Spinal cord (tissue), 10 donors: ENCODE results near the gene NEU3. TPM values are rescaled to one million over a fixed set of nuclear protein-coding genes. Genes with fewer than 3 reads are reported as not detected.
"Not testable (repeated sequence)": the region's sequence is repeated elsewhere in the genome, so short reads cannot be mapped to it uniquely, and the experiment has no call there.

Experiments used
- DNase-seq, 6 donors: peaks; one replicate each; pipeline versions ENCODE4 v3.0.0 to v3.0.0-alpha.2; 2013 to 2015; ENCODE audit warnings: low spot score in 6 of 6, low read depth in 4 of 6
- H3K27ac ChIP-seq: one replicate; pipeline ENCODE4 v1.5.1; 2013; ENCODE audit warnings: low read depth, low read length, control low read depth
- H3K27me3 ChIP-seq: one replicate; pipeline ENCODE4 v1.6.1; 2013; ENCODE audit warnings: low read length; ENCODE audit not compliant: control insufficient read depth, insufficient read depth
- H3K36me3 ChIP-seq: one replicate; pipeline ENCODE4 v1.6.1; 2013; ENCODE audit warnings: low read length; ENCODE audit not compliant: control insufficient read depth, insufficient read depth
- H3K4me1 ChIP-seq: one replicate; pipeline ENCODE4 v1.6.1; 2013; ENCODE audit warnings: low read length; ENCODE audit not compliant: control insufficient read depth, insufficient read depth
- H3K4me3 ChIP-seq: one replicate; pipeline ENCODE4 v1.5.1; 2013; ENCODE audit warnings: low read depth, low read length, control low read depth
- H3K9me3 ChIP-seq: one replicate; pipeline ENCODE4 v1.6.1; 2013; ENCODE audit warnings: low read length; ENCODE audit not compliant: control insufficient read depth, insufficient read depth
- WGBS: methylation state at CpG from one replicate; pipeline ENCODE4 v1.1.5; 2013; ENCODE audit warnings: missing lambda C conversion rate; ENCODE audit not compliant: insufficient coverage; 5-methylcytosine and 5-hydroxymethylcytosine counted together
- polyA plus RNA-seq, 2 donors: library from polyadenylated mRNA; unstranded; fragments of 120-200 nt; gene quantifications; one replicate each; pipeline ENCODE4 v1.2.1, GENCODE V29; 2013; ENCODE audit not compliant: insufficient read length in 2 of 2
- total RNA-seq, 2 donors: library from RNA; depleted of rRNA in 1 of 2; stranded (reverse); fragments of 120-200 nt in 1 of 2; fragments of >200 nt in 1 of 2; gene quantifications; one replicate each; pipeline versions ENCODE4 v1.2.3 to v1.2.4, GENCODE V29; 2013 to 2014
- donor health status: healthy.

The NEU3 gene
- total and polyA plus RNA-seq, 4 donors = 14.5 to 16.3 (median 14.7) TPM

DNA sequence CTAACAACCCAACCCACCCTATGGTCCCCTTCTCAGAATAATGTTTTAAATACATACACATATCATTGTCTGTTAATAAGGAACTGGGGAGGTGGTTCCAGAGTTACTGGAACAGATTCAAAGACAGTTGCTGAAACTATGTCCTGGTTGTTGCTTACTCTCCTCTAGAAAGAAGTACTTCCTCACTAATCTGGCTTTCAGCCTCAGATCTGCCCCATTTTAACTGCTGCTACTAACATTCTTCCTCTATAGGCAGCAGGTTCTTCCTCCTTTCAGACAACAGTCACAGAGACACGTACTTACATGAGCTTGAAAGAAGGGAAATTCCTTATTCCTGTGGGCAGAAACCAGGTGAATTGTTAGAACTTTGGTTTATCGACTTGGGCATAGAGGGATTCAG is 8.1 kb upstream of the NEU3 start:
- H3K4me1 ChIP-seq = no peaks in the 10 kb centered on the region
- H3K4me3 ChIP-seq = no peak overlapping the region
- 100% methylated on average over 1 of the region's 2 CpGs for WGBS
- DNase-seq = no peak
- H3K36me3 ChIP-seq = no peaks in the 10 kb centered on the region
- H3K9me3 ChIP-seq = no peaks in the 10 kb centered on the region
- H3K27ac ChIP-seq = no peak overlapping the region
- no peaks in the 10 kb centered on the region for H3K27me3 ChIP-seq

DNA sequence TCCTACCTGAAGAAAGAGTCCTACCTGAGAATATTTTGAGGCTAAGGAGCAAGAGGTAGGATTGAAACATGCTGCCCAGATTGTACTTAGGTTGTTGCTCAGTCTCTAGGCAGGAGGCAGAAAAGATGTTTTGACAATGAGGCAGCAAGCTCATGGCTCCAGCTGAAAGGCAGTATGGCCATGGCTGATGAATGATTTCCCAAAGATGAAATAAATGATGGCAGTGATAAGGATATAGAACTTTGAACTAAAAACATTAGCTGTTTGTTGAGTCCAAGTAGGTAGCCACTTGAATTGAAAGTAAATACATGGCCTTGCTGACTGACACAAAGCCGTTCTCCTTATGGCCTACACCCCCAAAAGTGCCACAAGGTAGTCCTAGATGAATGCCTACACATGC is 6.8 kb upstream of the NEU3 start:
- WGBS = no CpG with 5 or more reads among the region's 1 CpG
- H3K27me3 ChIP-seq = no peaks in the 10 kb centered on the region
- no peak for DNase-seq
- H3K27ac ChIP-seq = no peak overlapping the region
- H3K4me3 ChIP-seq = no peak overlapping the region
- no peaks in the 10 kb centered on the region for H3K9me3 ChIP-seq
- no peaks in the 10 kb centered on the region for H3K4me1 ChIP-seq
- H3K36me3 ChIP-seq = no peaks in the 10 kb centered on the region

DNA sequence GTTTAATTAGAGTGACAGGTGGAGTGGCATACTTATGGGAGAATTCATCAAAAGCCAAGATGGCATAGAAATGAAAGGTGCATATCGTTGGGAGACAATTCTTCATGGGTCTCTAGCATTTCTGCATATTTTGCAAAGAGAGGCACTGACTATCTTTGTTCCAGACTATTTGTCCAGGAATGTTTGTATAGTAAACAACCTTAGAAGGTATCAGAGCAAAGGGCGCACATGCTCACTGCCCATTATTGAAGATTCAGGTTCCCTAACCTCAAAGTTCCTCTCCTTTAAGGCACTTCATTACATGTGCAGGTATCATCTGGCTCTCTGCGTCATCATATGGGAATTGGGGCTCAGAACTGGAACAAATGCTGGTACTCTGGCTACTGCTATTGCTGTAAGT is 4.7 kb upstream of the NEU3 start:
- H3K9me3 ChIP-seq = no peaks in the 10 kb centered on the region
- H3K4me3 ChIP-seq = no peak overlapping the region
- peaks cover 5% of the 10 kb centered on the region for H3K4me1 ChIP-seq
- WGBS = 75% methylated on average over 2 of the region's 3 CpGs
- H3K27me3 ChIP-seq = no peaks in the 10 kb centered on the region
- H3K36me3 ChIP-seq = no peaks in the 10 kb centered on the region
- DNase-seq = no peak
- no peak overlapping the region for H3K27ac ChIP-seq

GRCh38 chr11:74984730-74985129 is 4.0 kb upstream of the NEU3 start:
- H3K27me3 ChIP-seq = no peaks in the 10 kb centered on the region
- peaks cover 8% of the 10 kb centered on the region for H3K4me1 ChIP-seq
- H3K9me3 ChIP-seq = no peaks in the 10 kb centered on the region
- H3K27ac ChIP-seq = no peak overlapping the region
- no peaks in the 10 kb centered on the region for H3K36me3 ChIP-seq
- H3K4me3 ChIP-seq = no peak overlapping the region
- WGBS = no CpG with 5 or more reads among the region's 2 CpGs
- DNase-seq = no peak

DNA sequence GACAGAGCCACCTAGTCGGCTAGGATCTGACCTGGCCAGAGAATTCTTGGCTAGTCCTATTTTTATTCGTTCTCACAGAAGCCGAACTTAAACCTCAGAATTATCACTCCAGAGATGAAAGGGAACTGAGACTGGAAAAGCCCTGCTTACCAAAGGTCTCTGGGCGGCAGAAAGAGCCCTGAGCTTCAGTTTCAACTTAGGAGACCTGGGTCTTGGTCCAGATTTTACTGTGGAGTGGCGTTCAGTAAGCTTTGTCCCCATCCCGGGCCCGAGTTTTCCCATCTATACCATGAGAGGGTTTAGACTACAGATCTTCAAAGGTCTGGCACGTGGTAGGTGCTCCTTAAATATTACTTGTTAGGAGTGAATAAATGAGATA is 516 bp downstream of the NEU3 start:
- 11% methylated on average over 5 of the region's 8 CpGs for WGBS
- no peaks in the 10 kb centered on the region for H3K36me3 ChIP-seq
- H3K9me3 ChIP-seq = no peaks in the 10 kb centered on the region

DNA sequence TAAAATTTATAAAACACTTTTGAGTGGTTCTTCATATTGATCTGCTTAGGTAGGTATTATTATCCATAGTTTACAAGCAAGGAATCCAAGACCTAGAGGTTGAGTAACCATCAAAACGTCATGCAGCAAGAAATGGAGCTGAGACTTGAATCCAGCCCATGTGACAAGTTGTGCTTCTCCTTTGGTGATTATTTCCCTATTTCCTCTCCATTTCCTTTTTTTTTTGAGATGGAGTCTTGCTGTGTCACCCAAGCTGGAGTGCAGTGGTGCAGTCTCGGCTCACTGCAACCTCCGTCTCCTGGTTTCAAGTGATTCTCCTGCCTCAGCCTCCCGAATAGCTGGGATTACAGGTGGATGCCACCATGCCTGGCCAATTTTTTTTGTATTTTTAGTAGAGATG is 1.4 kb downstream of the NEU3 start:
- H3K4me3 ChIP-seq, H3K9me3 ChIP-seq, DNase-seq, H3K27me3 ChIP-seq, H3K27ac ChIP-seq, H3K36me3 ChIP-seq: not testable (repeated sequence)
- H3K4me1 ChIP-seq = peaks cover 11% of the 10 kb centered on the region
- 94% methylated on average over 4 of the region's 4 CpGs for WGBS

More for the DNA sequence above, 516 bp downstream of the NEU3 start:
- no peaks in the 10 kb centered on the region for H3K27me3 ChIP-seq
- peak in 1 of 6 donors; percentile 20 for DNase-seq
- peak overlapping the region; percentile 68 for H3K27ac ChIP-seq
- peak overlapping the region; percentile 77 for H3K4me3 ChIP-seq
- peaks cover 11% of the 10 kb centered on the region for H3K4me1 ChIP-seq

DNA sequence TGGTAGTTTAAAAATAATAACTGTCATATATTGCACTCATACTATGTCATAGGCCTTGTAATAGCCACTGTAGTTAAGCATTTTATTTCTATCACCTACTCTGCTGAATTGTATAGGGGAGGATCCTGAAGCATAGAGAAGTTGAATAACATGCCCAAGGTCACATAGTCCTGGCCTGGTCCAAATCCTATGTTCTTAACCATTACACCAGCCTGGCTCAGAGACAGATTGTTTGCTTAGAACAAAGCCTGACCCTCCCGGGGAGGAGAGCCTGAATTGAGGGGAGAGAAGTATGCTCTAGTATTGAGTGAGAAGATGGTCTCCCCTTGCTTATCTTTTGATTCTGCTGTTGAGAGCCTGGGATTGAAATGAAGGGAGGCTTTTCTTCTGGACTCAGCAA is 2.2 kb downstream of the NEU3 start:
- H3K9me3 ChIP-seq = no peaks in the 10 kb centered on the region
- H3K36me3 ChIP-seq = peaks cover 2% of the 10 kb centered on the region
- no peak overlapping the region for H3K27ac ChIP-seq
- H3K4me3 ChIP-seq = no peak overlapping the region
- H3K27me3 ChIP-seq = no peaks in the 10 kb centered on the region
- peaks cover 11% of the 10 kb centered on the region for H3K4me1 ChIP-seq
- no peak for DNase-seq
- WGBS = no CpG with 5 or more reads among the region's 1 CpG

GRCh38 chr11:74992852-74993251 is 4.1 kb downstream of the NEU3 start:
- DNase-seq = no peak
- Histone ChIP-seq H3K27ac (no peak overlapping the region), H3K27me3 (no peaks in the 10 kb centered on the region), H3K4me1 (peaks cover 11% of the 10 kb centered on the region), H3K4me3 (no peak overlapping the region), H3K9me3 (no peaks in the 10 kb centered on the region), H3K36me3 (peaks cover 3% of the 10 kb centered on the region)
- WGBS = 93% methylated on average over 3 of the region's 5 CpGs

- Histone ChIP-seq H3K9me3 (no peaks in the 10 kb centered on the region), H3K36me3 (peaks cover 9% of the 10 kb centered on the region), H3K4me3 (no peak overlapping the region), H3K27ac (no peak overlapping the region), H3K4me1 (no peaks in the 10 kb centered on the region), H3K27me3 (no peaks in the 10 kb centered on the region)
- no CpG with 5 or more reads among the region's 3 CpGs for WGBS
- no peak for DNase-seq
Observed at GRCh38 chr11:75000975-75001354, 12.2 kb downstream of the NEU3 start.

DNA sequence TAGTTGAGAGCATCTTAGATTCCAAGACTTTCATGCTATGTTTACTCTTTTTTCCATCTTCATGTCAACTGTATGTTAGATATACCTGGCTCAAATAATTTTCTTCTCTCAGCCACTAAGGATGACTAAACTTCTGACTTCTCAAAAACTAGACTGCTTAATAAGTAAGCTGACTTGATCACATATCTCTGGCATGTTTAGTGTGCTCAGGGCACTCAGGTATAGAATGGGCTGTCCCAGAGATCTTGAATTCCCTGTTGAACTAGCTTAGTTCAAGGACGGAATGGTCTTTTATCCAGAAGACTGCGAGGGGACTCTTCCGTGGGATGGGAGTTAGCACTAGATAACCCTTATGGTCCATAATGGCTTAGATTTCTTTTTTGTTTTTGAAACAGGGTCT is 13.0 kb downstream of the NEU3 start:
- DNase-seq = no peak
- no peaks in the 10 kb centered on the region for H3K27me3 ChIP-seq
- 97% methylated on average over 3 of the region's 3 CpGs for WGBS

More for the DNA sequence above, 13.0 kb downstream of the NEU3 start:
- peaks cover 12% of the 10 kb centered on the region for H3K36me3 ChIP-seq
- H3K27ac ChIP-seq = no peak overlapping the region
- no peak overlapping the region for H3K4me3 ChIP-seq
- no peaks in the 10 kb centered on the region for H3K4me1 ChIP-seq
- H3K9me3 ChIP-seq = no peaks in the 10 kb centered on the region
